PC-3 (cell line): ENCODE measurements around the gene SSC4D.

ENCODE experiments used
- CTCF ChIP-seq: fragments of 300-600 bp; sonication (generic); conservative IDR thresholded peaks from 2 replicates; pipeline ENCODE4 v1.5.1; 2017; ENCODE audit warnings: antibody characterized with exemption, low read depth, mild to moderate bottlenecking, low read length
- EZH2 ChIP-seq: fragments of 300-600 bp; sonication (generic); IDR thresholded peaks from one replicate; pipeline ENCODE4 v1.6.1; 2017; ENCODE audit warnings: antibody characterized with exemption, mild to moderate bottlenecking, low read length; ENCODE audit not compliant: unreplicated experiment

GRCh38 chr7:76424413-76425111 is 15.1 kb upstream of the SSC4D start, which contains the start of gene ZP3:
- no peak for TF ChIP-seq CTCF
- TF ChIP-seq EZH2: no peak
